GM12891 (cell line): ENCODE results near the gene RUNX1.

Source experiments
- PAX5 ChIP-seq: IDR thresholded peaks from 2 replicates; pipeline ENCODE4 v1.6.1; 2011; ENCODE audit warnings: low read length, moderate library complexity, mild to moderate bottlenecking; ENCODE audit not compliant: insufficient read depth, severe bottlenecking
- POLR2A ChIP-seq: IDR thresholded peaks from 2 replicates; pipeline ENCODE4 v1.6.1; 2011; ENCODE audit warnings: low read depth, low read length, control low read depth
- POLR2AphosphoS5 ChIP-seq: IDR thresholded peaks from 2 replicates; pipeline ENCODE4 v1.6.1; 2011; ENCODE audit warnings: low read depth, low read length, control low read depth
- SPI1 ChIP-seq: IDR thresholded peaks from 2 replicates; pipeline ENCODE4 v1.6.1; 2011; ENCODE audit warnings: low read depth, low read length, control low read depth
- TAF1 ChIP-seq: IDR thresholded peaks from 2 replicates; pipeline ENCODE4 v1.6.1; 2011; ENCODE audit warnings: low read depth, low read length, control low read depth

- TF ChIP-seq POLR2AphosphoS5 (no peak), POLR2A (no peak), PAX5 (no peak), TAF1 (no peak), SPI1 (no peak)
Observed at GRCh38 chr21:34874684-34875513, 174.2 kb downstream of the RUNX1 start.
